ENCODE data around the gene PEX14.
A peak's percentile ranks its signal among the peaks of the same experiment; 100 is the strongest.

The PEX14 gene

GRCh38 chr1:10553118-10553517, 78.4 kb downstream of the PEX14 start:
- no peak for DNase-seq

DNA sequence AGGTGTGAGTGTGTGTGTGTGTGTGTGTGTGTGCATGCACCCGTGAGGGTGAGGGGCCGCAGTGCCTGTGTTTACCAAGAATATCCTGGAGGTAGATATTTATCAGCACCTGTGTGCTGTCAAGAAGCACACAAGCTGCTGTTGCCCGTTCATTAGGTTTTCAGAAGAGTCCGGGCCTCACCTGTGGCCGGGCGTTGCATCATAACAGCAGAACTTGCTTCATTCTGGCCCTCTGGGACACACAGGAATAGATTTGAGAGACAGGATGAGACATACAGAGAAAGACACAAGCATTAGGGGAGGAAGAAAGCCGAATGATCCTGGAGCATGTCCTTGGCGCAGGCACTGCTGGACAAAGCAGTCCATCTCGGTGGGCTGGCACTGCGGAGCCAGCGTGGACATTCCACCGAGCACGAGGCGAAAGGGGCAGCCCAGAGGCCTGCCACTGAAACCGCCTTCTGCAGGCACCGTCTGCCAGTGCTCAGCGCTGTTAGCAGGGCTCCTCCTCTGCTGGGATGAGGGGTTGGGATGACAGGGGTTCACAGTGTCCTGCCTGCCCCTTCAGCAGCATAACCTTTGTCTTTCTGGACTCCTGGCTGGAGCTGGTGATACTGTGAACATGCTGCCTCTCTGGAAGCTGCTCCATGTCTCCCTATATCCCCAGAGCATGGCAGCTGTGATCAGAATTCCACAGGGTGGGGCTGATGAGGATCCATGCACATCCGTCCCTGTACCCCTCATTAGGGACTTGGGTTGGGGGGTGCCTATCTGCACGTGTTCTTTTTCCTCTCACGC, 81.1 kb downstream of the PEX14 start:
- DNase-seq: no peak

- DNase-seq: no peak
Observed at GRCh38 chr1:10556430-10557005, 81.8 kb downstream of the PEX14 start.

DNA sequence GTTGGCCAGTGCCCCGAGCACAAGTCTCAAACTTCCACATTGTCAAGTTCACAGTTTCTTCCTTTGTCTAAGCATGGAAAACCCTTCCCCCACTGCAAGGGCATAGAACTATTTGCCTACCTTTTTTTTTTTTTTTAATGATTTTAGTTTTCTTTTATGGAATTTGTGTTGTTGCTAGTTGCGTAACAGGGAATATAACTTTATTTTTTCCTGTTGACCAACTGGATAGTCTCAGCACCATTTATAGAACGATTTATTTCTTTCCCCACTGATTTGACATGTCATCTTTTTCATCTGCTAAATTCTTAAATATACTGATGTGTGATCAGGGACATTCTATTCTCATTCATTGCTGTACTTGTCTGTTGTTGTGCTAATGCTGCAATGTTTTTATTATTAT, 83.0 kb downstream of the PEX14 start:
- no peak for DNase-seq

GRCh38 chr1:10559386-10559785, 84.6 kb downstream of the PEX14 start:
- DNase-seq: no peak

DNA sequence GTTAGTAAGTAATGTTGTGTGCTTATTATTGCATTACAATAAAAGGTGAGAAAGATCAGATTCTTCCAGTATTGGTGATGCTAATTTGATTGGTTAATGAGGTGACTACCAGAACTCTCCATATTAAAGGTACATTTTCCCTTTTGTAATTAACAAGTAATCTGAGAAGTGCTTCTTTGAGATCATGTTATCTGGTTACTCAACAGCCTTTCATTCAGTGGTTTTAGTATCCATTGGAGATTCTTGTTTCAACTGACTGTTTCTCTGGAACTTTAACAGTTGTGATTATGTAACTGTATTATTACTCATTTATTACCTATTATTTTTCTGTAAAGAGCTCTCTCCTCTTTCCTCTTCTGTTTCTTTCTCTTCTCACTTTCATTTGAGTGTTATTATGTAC, 86.7 kb downstream of the PEX14 start:
- DNase-seq: no peak

DNA sequence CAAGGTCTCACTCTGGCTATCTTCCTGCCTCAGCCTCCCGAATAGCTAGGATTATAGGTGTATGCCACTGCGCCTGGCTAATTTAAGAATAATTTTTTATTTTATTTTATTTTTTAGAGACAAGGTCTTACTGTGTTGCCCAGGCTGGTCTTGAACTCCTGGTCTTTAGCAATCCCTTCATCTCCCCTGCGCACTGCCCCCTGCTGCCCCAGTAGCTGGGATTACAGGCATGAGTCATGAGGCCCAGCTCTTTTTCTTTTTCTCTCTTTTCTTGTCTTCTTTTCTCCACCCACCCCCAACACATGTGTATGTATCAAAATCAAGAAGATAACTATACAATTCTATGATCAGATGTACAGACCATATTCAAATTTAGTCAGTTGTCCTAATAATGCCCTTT, 87.2 kb downstream of the PEX14 start:
- no peak for DNase-seq

GRCh38 chr1:10564063-10564462, 89.3 kb downstream of the PEX14 start:
- DNase-seq: no peak

DNA sequence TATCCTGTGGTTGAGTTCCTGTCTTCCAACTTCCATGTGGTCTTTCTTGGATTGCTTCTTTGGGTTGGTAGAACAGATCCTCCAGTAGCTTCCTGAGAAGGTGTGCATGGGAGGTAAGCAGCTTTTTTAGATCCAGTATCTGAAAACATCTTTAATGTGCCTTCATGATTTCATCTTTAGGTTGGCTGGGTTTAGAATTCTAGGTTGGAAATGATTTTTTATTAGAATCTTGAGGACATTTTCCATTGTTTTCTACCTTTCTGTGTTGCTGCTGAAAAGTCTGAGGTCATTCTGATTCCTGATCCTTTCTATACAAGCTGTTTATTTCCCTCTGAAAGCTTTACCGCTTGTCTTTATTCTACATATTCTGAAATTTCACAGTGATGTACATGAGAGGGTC, 94.8 kb downstream of the PEX14 start:
- DNase-seq: no peak

DNA sequence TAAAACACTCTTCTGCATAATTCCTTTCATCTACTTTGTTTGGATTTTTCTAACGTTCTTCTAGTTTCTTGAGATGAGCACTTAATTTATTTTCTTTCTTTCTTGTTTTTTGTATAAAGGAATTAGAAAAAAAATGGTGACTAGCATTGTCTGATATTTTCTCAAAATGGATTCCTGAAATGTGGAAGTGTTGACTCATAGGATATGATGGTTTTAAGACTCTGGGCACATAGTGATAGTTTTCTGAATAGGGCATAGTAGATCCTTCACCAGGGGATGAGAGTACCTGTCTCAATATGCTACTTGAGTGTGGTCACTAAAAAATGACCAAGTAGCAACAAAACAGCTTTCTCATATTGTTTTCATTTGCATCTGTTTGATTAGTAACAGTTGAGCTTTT, 100.9 kb downstream of the PEX14 start:
- DNase-seq: peak; percentile 92

DNA sequence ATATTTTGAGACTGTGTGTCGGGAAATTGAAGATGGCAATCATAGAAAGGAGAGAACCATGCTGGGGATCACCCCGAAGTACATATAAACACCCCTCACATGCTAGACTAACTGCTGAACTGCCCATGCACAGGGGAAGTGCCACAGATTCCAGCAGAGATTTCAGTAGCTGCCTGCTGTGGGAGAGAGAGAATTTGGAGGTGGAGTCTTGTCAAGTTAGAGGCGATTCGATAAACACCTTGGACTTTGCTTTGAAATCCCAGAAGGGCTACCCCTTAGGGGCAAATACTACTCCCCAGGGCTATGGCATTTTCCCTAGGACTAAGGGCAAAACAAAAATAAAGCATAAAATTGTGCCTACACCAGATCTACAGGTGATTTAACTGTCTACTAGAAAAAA, 103.3 kb downstream of the PEX14 start:
- DNase-seq: no peak

- DNase-seq: no peak
Observed at GRCh38 chr1:10583641-10584040, 108.9 kb downstream of the PEX14 start.

DNA sequence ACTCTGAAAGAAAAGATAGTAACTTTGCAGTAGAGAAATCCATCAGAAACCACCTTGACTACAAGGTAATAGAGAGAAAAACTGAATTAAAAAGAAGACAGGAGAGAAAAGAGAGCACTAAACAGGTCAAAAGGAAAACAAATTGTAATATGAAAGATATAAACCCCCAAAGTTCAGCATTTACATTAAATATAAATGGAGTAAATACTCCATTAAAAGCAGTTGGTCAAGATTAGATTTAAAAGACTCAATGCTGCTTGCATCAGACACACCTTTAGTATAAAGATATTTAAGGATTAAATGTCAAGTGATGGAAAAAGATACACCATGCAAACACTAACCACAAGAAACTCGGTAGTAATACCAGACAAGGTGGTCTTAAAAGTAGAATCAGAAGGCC, 110.5 kb downstream of the PEX14 start:
- no peak for DNase-seq

GRCh38 chr1:10586125-10586524, 111.4 kb downstream of the PEX14 start:
- DNase-seq: no peak

DNA sequence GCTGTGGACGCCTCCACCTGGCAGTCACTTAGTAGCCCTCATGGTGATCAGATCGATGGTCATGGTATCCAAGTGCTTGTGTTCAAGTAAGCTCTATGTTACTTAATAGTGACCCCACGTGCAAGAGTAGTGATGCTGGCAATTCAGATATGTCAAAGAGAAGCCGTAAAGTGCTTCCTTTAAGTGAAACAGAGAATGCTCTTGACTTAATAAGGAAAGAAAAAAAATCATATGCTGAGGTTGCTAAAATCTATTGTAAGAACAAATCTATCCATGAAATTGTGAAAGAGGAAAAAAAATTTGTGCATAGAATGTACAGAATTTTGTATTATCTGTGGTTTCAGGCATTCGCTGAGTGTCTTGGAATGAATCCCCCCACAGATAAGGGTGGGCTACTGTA, 113.9 kb downstream of the PEX14 start:
- DNase-seq: no peak

GRCh38 chr1:10589074-10589473, 114.3 kb downstream of the PEX14 start:
- DNase-seq: no peak

DNA sequence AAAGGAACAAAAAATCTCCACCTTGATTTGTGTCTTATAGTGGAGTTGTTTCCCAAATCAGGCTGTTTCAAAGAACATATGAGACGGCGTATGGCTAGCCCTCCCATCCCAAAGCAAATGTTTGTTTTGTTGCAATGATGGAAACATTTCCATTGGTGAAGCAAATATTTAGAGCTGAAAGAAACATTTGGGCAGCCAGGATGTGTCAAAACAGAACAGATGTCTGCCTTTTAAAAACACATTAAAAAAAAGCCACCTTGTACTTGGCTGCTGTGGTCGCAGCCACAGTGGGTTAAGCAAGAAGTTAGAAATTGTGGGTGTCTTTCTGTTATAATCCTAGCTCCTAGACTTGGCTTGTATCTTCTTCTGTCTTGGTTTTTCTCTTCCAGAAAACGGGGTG, 116.3 kb downstream of the PEX14 start:
- no peak for DNase-seq

DNA sequence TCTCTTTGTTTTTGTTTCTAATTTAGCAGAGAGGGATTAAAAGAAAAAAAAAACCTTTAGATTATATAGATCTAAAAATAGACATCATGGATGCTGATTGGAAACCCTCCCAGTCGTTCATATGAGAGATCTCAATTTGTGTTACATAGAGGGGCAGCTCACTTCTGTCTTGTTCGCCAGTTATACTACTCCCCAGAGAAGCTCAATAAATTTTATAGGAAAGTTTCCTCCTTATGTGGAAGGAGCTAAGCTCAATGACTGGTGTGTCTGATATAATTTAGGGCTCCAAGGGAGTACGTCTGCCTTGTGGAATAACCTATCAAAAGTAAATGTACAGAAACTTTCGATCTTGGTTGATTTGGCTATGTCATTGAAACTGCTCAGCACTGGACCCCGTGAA, 117.6 kb downstream of the PEX14 start:
- DNase-seq: no peak

DNA sequence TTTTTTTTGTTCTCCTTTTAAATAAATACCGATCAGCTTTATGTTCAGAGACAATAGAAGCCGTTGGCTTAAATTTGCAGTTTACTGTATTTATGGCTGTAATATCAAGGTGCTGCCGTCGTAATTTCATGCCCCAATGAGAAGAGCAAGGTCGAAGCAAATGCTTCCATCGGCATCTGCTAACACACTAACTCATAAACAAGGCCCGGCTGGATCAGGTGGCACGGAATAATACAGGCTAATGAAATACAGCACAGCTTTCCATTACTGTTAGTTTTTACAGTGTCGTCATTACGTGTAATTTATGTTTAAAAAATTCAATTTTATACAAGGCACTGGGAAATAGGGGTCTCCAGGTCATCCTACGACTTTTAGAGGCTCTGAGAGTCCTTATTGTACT, 119.0 kb downstream of the PEX14 start:
- no peak for DNase-seq

DNA sequence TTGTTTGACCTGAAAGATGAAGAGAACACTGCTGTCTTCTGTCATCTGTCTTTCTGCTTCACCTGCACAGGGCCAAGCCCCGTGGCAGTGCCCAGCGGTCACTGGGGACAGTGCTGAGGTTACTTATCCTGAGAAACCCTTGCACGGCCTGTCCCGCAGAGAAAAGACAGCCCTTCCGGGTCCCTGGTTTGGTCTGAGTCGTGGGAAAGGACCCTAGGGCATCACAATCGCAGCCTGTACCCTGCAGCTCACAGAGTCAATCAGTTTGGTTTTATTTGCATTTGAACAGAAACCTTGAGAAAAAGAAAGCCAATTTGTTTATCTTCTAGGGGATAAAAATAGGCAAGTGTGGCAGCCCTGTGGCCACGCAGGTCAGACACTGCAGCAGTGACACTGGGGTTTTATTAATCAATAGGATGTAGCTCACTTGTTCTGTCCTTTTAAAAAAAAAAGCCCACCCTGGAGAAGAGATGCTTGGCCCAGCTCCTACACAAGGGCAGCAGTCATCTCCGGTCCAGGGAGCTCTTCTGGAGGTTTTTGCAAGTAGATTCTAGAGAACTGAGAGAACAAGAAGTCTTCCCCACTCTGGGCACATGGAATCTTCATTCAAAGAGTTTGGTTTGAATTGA, 120.0 kb downstream of the PEX14 start:
- DNase-seq: no peak

GRCh38 chr1:10596780-10597179, 122.0 kb downstream of the PEX14 start:
- DNase-seq: no peak

DNA sequence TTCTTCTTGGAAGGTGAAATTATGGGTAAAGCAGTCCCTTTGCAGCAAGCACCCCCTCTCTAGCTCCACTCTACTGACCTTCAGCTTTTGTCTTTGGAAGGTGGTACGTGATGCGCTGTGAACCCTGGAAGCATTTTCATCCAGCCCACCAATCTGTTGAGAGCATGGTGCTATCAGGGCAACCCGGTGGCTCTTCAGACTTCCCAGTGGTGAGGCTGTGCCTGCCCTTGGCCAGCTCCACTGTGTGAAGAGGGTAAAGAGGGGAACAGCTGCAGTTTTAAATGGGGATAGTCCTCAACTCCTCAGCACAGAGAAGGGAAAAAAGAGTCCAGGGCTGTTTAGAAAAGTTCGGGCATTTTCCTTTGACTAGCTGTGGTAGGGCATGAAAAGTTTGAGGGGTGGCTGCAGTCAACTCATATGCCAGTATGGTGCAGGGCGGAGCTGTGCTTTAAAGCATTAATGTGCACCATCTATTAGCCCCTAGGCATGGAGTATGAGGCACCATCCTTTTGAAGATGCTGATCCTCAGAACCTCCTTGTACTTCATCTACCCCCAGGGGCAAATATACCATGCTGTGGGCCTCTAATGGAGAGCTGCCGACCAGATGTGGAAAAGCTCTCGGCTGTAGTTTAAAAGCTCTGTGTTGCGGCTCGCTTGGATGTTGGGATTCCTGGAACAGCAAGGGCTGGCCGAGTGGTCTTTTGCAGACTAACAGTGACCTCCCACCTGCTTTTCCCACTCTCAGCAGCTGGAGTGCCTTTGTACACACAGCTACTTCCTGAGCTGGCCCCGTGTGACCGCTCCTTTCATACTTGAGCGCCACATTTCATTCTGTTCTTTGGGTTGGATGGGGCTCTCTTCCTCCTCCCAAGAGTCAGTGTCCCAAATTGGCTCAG, 123.0 kb downstream of the PEX14 start:
- DNase-seq: no peak

GRCh38 chr1:10598389-10598702, 123.6 kb downstream of the PEX14 start:
- peak; percentile 58 for DNase-seq

Measured in fibroblast of skin of back (primary cell).